Gastroesophageal sphincter (tissue), 4 donors: ENCODE results near the gene IARS2. TPM values are rescaled to one million over a fixed set of nuclear protein-coding genes. Genes with fewer than 3 reads are reported as not detected.
"Not testable (repeated sequence)": the region's sequence is repeated elsewhere in the genome, so short reads cannot be mapped to it uniquely, and the experiment has no call there.

Experiments used
- ATAC-seq: fragments of 150-250 bp; one replicate; pipeline ENCODE4 v1.9.1; 2016; ENCODE audit warnings: mild to moderate bottlenecking, moderate library complexity
- H3K27ac ChIP-seq, 4 donors: fragments of 200-600 bp; sonication (generic) in 3 of 4; 1 replicate in 3 of 4; 2 replicates in 1 of 4; pipeline ENCODE4 v1.5.1; 2016 to 2019
- H3K27me3 ChIP-seq: fragments of 200-600 bp; sonication (generic); one replicate; pipeline ENCODE4 v1.5.1; 2019
- H3K36me3 ChIP-seq, 2 donors: fragments of 200-600 bp; sonication (generic); one replicate each; pipeline ENCODE4 v1.5.1; 2019; ENCODE audit warnings: control low read depth in 1 of 2
- H3K4me1 ChIP-seq, 3 donors: fragments of 200-600 bp; sonication (generic); 1 replicate in 2 of 3; 2 replicates in 1 of 3; pipeline ENCODE4 v1.5.1; 2016 to 2019; ENCODE audit warnings: control low read depth in 2 of 3
- H3K4me3 ChIP-seq, 2 donors: fragments of 200-600 bp; sonication (generic); one replicate each; pipeline ENCODE4 v1.5.1; 2019; ENCODE audit warnings: mild to moderate bottlenecking in 1 of 2, moderate library complexity in 1 of 2
- H3K9me3 ChIP-seq, 3 donors: fragments of 200-600 bp; sonication (generic); one replicate each; pipeline ENCODE4 v1.5.1; 2017 to 2019; ENCODE audit warnings: control low read depth in 2 of 3
- CTCF ChIP-seq, 4 experiments: fragments of 200-600 bp in 2 of 4; fragments of 450-650 bp in 2 of 4; sonication (generic) in 1 of 4; IDR thresholded peaks; one replicate each; pipeline ENCODE4 v1.5.1; 2017 to 2019; ENCODE audit warnings: antibody characterized with exemption in 4 of 4, mild to moderate bottlenecking in 2 of 4, moderate library complexity in 2 of 4
- EP300 ChIP-seq: sonication (generic); formaldehyde crosslinking; IDR thresholded peaks from one replicate; pipeline ENCODE4 v1.6.1; 2017; ENCODE audit warnings: antibody characterized with exemption, mild to moderate bottlenecking
- POLR2A ChIP-seq, 2 donors: fragments of 450-650 bp; IDR thresholded peaks; one replicate each; pipeline ENCODE4 v1.6.1; 2017; ENCODE audit warnings: antibody characterized with exemption in 2 of 2, mild to moderate bottlenecking in 2 of 2, moderate library complexity in 1 of 2
- POLR2AphosphoS5 ChIP-seq: sonication (generic); formaldehyde crosslinking; IDR thresholded peaks from one replicate; pipeline ENCODE4 v1.6.1; 2017; ENCODE audit warnings: antibody characterized with exemption
- WGBS, 2 donors: methylation state at CpG; one replicate each; pipeline ENCODE4 v1.1.5; 2018; ENCODE audit warnings: low coverage in 1 of 2; 5-methylcytosine and 5-hydroxymethylcytosine counted together
- total RNA-seq, 4 donors: library from RNA; depleted of rRNA; stranded (reverse); fragments of >200 nt; gene quantifications; one replicate each; pipeline ENCODE4 v1.1.0, GENCODE V29; 2016

Gene IARS2
- total RNA-seq, 4 donors from 2014 or later = 48.9 to 89.7 (median 72.6) TPM

GRCh38 chr1:220092694-220093093 lies 1.2 kb upstream of the IARS2 start:
- H3K36me3 ChIP-seq = peaks cover 0 to 16% of the 10 kb centered on the region in 2 donors
- no peak for ATAC-seq
- H3K4me3 ChIP-seq = no peak overlapping the region
- H3K27me3 ChIP-seq = no peaks in the 10 kb centered on the region
- no peak overlapping the region for H3K27ac ChIP-seq
- no peaks in the 10 kb centered on the region for H3K9me3 ChIP-seq
- TF ChIP-seq CTCF (IDR thresholded peaks at IDR 0.05) = no peak
- TF ChIP-seq EP300 = no peak
- no peak for TF ChIP-seq POLR2AphosphoS5
- no peak for TF ChIP-seq POLR2A (IDR thresholded peaks at IDR 0.05)
- H3K4me1 ChIP-seq = peaks cover 0 to 38% (median 6%) of the 10 kb centered on the region in 3 donors
- 89 to 95% methylated on average over 1 of the region's 1 CpG for WGBS, 2 donors

- TF ChIP-seq CTCF (IDR thresholded peaks at IDR 0.05) (no peak), EP300 (no peak), POLR2A (IDR thresholded peaks at IDR 0.05) (no peak), POLR2AphosphoS5 (no peak)
These were observed 444 bp upstream of the IARS2 start for GRCh38 chr1:220093361-220094015.

DNA sequence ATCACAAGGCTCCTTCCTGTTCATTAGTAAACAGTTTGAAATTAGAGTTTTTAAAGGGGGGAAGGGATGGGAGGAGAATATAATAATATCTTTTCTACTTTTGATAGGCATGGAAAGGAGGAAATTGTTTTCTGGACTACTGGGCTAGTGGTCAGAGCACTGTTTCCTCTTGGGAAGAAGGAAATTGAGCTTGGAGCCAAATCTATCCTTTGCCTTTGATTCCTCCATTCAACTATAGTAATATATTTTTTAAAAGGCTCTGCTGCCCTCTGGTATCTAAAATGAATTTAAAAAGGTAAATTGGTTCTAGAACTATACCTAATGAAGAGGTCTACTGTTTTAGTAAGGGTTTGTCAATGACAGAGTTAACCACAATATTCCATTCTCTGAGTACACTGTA lies 5.9 kb downstream of the IARS2 start:
- Histone ChIP-seq H3K36me3 (peaks cover 3 to 80% of the 10 kb centered on the region in 2 donors), H3K4me1 (peaks cover 0 to 22% (median 6%) of the 10 kb centered on the region in 3 donors)

More at GRCh38 chr1:220093361-220094015, 444 bp upstream of the IARS2 start:
- 15 to 40% methylated on average over 4 to 12 of the region's 12 CpGs for WGBS, 2 donors
- no peaks in the 10 kb centered on the region for H3K9me3 ChIP-seq
- H3K27ac ChIP-seq = peak overlapping the region in 3 of 4 donors; percentile 7 to 85 (median 85)
- H3K27me3 ChIP-seq = no peaks in the 10 kb centered on the region
- peak overlapping the region; percentile 76 to 86 for H3K4me3 ChIP-seq
- H3K4me1 ChIP-seq = peaks cover 0 to 42% (median 6%) of the 10 kb centered on the region in 3 donors
- no peak for ATAC-seq
- H3K36me3 ChIP-seq = peaks cover 0 to 24% of the 10 kb centered on the region in 2 donors

DNA sequence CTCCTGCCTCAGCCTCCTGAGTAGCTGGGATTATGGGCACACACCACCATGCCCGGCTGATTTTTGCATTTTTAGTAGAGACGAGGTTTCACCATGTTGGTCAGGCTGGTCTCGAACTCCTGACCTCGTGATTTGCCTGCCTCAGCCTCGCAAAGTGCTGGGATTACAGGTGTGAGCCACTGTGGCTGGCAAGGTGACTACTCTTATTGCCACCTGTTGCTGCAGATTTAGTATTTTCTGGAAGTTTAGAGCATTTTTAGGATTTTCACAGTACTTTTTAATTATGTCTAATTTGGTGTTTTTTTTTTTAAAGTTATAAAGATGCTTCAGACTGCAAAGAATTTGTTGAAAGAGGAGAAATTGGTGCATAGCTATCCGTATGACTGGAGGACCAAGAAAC lies 16.5 kb downstream of the IARS2 start:
- H3K36me3 ChIP-seq = peaks cover 0 to 99% of the 10 kb centered on the region in 2 donors
- WGBS, 2 donors = 81 to 100% methylated on average over 6 of the region's 6 CpGs
- ATAC-seq, H3K4me3 ChIP-seq, H3K9me3 ChIP-seq, H3K4me1 ChIP-seq, H3K27me3 ChIP-seq, H3K27ac ChIP-seq: not testable (repeated sequence)

More for the DNA sequence above, 5.9 kb downstream of the IARS2 start:
- no peak overlapping the region for H3K4me3 ChIP-seq
- H3K27me3 ChIP-seq = no peaks in the 10 kb centered on the region
- TF ChIP-seq POLR2A (IDR thresholded peaks at IDR 0.05) = no peak
- no peak for TF ChIP-seq POLR2AphosphoS5
- TF ChIP-seq CTCF (IDR thresholded peaks at IDR 0.05) = no peak
- TF ChIP-seq EP300 = no peak
- ATAC-seq = no peak
- H3K27ac ChIP-seq = no peak overlapping the region
- H3K9me3 ChIP-seq = no peaks in the 10 kb centered on the region

GRCh38 chr1:220112600-220112999 lies 18.7 kb downstream of the IARS2 start:
- not testable (repeated sequence) for H3K4me1 ChIP-seq, H3K27ac ChIP-seq, ATAC-seq, H3K9me3 ChIP-seq, H3K27me3 ChIP-seq, H3K4me3 ChIP-seq
- peaks cover 0 to 99% of the 10 kb centered on the region in 2 donors for H3K36me3 ChIP-seq
- 90 to 92% methylated on average over 2 of the region's 4 CpGs for WGBS, 2 donors

- Histone ChIP-seq H3K9me3 (no peaks in the 10 kb centered on the region), H3K4me3 (no peak overlapping the region), H3K36me3 (peaks cover 0 to 93% of the 10 kb centered on the region in 2 donors), H3K27ac (no peak overlapping the region), H3K27me3 (no peaks in the 10 kb centered on the region), H3K4me1 (no peaks in the 10 kb centered on the region)
- TF ChIP-seq CTCF (IDR thresholded peaks at IDR 0.05) (peak in 2 of 4 experiments; percentile 33 to 41), POLR2A (IDR thresholded peaks at IDR 0.05) (no peak), POLR2AphosphoS5 (no peak), EP300 (no peak)
- 74 to 75% methylated on average over 5 of the region's 5 CpGs for WGBS, 2 donors
- ATAC-seq = no peak
These were observed 19.3 kb downstream of the IARS2 start for GRCh38 chr1:220113136-220113695.
